ENCODE results near the gene FOXN4. TPM values are rescaled to one million over a fixed set of nuclear protein-coding genes. Genes with fewer than 3 reads are reported as not detected.

Gene FOXN4, protein sequence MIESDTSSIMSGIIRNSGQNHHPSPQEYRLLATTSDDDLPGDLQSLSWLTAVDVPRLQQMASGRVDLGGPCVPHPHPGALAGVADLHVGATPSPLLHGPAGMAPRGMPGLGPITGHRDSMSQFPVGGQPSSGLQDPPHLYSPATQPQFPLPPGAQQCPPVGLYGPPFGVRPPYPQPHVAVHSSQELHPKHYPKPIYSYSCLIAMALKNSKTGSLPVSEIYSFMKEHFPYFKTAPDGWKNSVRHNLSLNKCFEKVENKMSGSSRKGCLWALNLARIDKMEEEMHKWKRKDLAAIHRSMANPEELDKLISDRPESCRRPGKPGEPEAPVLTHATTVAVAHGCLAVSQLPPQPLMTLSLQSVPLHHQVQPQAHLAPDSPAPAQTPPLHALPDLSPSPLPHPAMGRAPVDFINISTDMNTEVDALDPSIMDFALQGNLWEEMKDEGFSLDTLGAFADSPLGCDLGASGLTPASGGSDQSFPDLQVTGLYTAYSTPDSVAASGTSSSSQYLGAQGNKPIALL
- total RNA-seq = not detected in 2 replicates

DNA sequence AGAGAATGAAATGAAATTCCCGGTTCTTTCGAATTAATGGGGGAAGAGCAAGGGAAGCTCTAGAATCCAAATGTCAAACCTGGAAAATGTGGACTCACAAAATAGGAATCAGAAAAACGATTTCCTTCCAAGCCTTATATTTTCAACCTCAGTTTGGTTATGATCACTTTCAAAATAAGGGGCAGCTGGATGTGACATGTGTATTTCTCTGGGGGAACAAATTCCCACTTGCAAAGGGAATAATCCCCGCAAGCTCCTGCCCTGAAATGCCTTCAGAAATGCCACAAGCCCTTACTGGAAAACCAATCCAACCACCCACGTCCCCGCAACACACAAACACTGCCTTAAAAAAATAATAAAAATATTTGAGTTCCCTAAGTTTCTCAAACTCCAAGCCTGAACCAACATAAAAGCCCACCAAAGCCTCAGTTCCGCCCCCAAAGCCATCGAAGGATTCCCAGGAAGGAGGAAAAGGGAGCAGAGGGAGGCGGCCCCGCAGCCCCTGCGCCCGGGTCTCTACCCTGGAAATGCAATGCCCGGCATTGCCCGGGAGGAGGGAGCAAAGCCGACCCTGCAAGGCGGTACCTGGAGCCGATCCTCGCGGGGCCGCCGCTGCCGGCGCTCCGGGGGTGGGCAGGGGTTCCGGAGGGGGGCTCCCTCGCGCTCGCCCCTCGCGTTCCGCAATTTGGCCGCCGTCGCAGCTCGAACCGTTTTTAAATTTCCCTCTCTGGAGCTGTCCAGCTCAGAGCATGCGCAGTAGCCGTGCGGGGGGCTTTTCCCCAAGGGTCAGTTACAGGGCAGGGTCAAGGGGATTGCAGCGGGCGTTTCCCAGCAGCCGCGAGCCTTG, at the start of gene FOXN4:
Gene FOXN4 (minus strand): TSS at position 751 of the 847 bp plus-strand sequence. CDS start 963 bp downstream, outside the sequence.
- Histone ChIP-seq H3K36me3 (ENCODE audit: control insufficient read depth, insufficient read depth, low read length) (no peaks in the 10 kb centered on the region), H3K27me3 (ENCODE audit: control insufficient read depth, insufficient read depth, low read length) (peaks cover 31% of the 10 kb centered on the region), H3K4me3 (ENCODE audit: low read depth, low read length) (no peak within 1 kb of the TSS)
- FAIRE-seq (no peak), DNase-seq (ENCODE audit: low read depth) (no peak)
- TF ChIP-seq, protein P1, sequence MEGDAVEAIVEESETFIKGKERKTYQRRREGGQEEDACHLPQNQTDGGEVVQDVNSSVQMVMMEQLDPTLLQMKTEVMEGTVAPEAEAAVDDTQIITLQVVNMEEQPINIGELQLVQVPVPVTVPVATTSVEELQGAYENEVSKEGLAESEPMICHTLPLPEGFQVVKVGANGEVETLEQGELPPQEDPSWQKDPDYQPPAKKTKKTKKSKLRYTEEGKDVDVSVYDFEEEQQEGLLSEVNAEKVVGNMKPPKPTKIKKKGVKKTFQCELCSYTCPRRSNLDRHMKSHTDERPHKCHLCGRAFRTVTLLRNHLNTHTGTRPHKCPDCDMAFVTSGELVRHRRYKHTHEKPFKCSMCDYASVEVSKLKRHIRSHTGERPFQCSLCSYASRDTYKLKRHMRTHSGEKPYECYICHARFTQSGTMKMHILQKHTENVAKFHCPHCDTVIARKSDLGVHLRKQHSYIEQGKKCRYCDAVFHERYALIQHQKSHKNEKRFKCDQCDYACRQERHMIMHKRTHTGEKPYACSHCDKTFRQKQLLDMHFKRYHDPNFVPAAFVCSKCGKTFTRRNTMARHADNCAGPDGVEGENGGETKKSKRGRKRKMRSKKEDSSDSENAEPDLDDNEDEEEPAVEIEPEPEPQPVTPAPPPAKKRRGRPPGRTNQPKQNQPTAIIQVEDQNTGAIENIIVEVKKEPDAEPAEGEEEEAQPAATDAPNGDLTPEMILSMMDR (IDR thresholded peaks at IDR 0.05; ENCODE audit: insufficient read depth, low read length, severe bottlenecking) = no peak

DNA sequence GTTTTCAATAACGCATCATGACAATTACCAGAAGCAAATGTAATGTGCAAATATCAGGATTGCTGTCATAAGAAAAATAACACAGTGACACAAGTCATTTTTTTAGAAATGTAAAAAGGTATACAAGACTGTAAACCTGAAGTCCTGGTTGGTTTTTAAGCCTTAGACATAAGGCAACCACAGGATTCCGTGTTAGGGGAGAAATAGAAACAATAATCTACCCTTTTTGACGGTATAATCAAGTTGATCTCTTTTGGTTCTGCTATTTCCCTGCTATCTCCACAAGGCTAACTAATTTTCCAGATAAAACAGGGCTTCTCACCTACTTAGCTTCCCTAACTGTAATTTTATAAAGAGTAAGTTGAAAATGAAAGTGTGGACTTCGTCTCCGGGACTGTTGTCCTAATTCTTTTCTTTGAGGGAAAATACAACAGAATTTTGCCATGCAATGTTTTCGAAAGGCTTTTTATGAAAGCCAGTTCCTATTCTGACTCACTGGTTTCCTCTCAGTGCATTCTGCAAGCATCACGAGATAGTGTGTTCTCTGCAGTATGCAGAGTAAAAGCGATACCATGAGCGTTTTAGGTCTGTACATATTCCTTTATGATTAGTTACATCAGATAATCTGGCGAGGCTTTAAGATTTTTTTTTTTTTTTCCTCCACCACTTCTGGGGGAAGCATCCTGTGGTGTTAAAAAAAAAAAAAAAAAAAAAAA, 49.2 kb upstream of the FOXN4 start:
- TF ChIP-seq, protein P1 (IDR thresholded peaks at IDR 0.05; ENCODE audit: insufficient read depth, low read length, severe bottlenecking) = no peak
- Histone ChIP-seq H3K36me3 (ENCODE audit: control insufficient read depth, insufficient read depth, low read length) (no peaks in the 10 kb centered on the region), H3K27me3 (ENCODE audit: control insufficient read depth, insufficient read depth, low read length) (no peaks in the 10 kb centered on the region), H3K4me3 (ENCODE audit: low read depth, low read length) (no peak overlapping the region)
- FAIRE-seq = no peak
- no peak for DNase-seq (ENCODE audit: low read depth)

DNA sequence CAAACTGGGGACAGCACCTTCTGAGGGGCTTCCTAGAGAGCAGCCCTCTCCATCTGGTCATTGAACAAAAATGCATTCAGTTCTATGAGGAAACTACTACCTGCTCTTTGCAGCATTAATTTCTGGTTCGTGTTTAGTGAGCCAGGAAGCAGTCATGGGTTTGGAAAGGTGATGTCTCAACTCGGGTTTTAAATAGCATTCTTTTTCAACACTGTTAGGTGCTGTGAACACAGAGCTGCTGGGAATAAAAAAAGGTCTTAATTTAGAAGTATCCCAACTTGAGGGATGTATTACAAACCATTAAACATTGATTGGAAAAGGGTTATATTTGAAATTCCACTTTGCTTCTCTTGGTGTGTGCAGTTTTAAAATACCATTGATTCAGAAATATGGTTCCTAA, 47.9 kb upstream of the FOXN4 start:
- no peaks in the 10 kb centered on the region for H3K27me3 ChIP-seq (ENCODE audit: control insufficient read depth, insufficient read depth, low read length)
- H3K4me3 ChIP-seq (ENCODE audit: low read depth, low read length) = no peak overlapping the region
- TF ChIP-seq, protein P1 (IDR thresholded peaks at IDR 0.05; ENCODE audit: insufficient read depth, low read length, severe bottlenecking) = no peak
- FAIRE-seq (no peak), DNase-seq (ENCODE audit: low read depth) (no peak)
- H3K36me3 ChIP-seq (ENCODE audit: control insufficient read depth, insufficient read depth, low read length) = no peaks in the 10 kb centered on the region

DNA sequence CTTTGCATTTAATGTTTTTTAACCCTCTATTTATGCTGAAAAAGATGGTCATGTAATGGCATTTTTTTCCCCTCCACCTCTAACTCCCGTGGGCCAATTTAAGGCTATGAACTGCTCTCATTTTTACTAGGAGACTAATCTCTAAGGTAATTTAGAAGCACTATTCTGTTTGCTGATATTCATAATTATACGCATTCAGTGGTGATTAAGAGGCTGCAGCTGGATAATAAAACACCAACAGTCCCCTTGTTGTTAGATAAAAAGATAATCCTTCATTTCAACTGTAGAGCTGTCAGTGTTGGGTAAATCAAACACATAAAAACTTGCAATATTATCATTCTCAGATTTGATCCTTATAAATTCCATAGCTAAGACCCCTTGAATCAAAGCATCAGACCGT, 47.5 kb upstream of the FOXN4 start:
- TF ChIP-seq, protein P1 (IDR thresholded peaks at IDR 0.05; ENCODE audit: insufficient read depth, low read length, severe bottlenecking) = no peak
- H3K4me3 ChIP-seq (ENCODE audit: low read depth, low read length) = no peak overlapping the region
- DNase-seq (ENCODE audit: low read depth) (no peak), FAIRE-seq (no peak)
- H3K27me3 ChIP-seq (ENCODE audit: control insufficient read depth, insufficient read depth, low read length) = no peaks in the 10 kb centered on the region
- H3K36me3 ChIP-seq (ENCODE audit: control insufficient read depth, insufficient read depth, low read length) = no peaks in the 10 kb centered on the region

DNA sequence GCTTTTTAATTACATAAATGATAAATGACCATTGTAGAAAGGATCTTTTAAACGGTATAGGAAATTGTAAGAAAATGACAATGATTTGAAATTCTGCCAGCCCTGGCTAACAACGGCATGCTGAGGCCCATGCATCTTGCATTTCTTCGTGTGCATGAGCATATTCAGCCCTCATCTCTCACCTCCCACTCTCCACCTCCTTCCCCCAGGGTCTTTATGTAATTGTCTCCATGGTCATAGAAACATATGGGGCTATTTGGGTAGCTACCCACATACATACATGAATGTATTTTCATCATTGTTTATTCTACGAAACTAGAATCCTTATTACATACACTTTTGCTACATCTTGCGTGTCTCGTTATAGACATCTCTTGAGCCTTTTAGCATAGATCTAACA, 43.1 kb upstream of the FOXN4 start:
- Histone ChIP-seq H3K36me3 (ENCODE audit: control insufficient read depth, insufficient read depth, low read length) (no peaks in the 10 kb centered on the region), H3K4me3 (ENCODE audit: low read depth, low read length) (no peak overlapping the region), H3K27me3 (ENCODE audit: control insufficient read depth, insufficient read depth, low read length) (no peaks in the 10 kb centered on the region)
- no peak for DNase-seq (ENCODE audit: low read depth)
- no peak for FAIRE-seq
- TF ChIP-seq, protein P1 (IDR thresholded peaks at IDR 0.05; ENCODE audit: insufficient read depth, low read length, severe bottlenecking) = no peak

Data from bronchial epithelial cell (primary cell).